ENCODE measurements around the gene PTPN20.

The PTPN20 gene

GRCh38 chr10:47034441-47035051 lies 123.3 kb downstream of the PTPN20 start:
- TF ChIP-seq CTCF (IDR thresholded peaks at IDR 0.05; ENCODE audit: extremely low read depth, insufficient read depth, missing control alignments), result no peak
- no peak for DNase-seq (ENCODE audit: low spot score)
- in situ Hi-C loops (cut with MboI; ENCODE audit: low pct_unique_long_range_greater_than_20kb, low sequenced_read_pairs, unreplicated experiment), result no loop called here

GRCh38 chr10:47035171-47035818 lies 124.1 kb downstream of the PTPN20 start:
- TF ChIP-seq CTCF (IDR thresholded peaks at IDR 0.05; ENCODE audit: extremely low read depth, insufficient read depth, missing control alignments), result no peak
- in situ Hi-C loops (cut with MboI; ENCODE audit: low pct_unique_long_range_greater_than_20kb, low sequenced_read_pairs, unreplicated experiment), result no loop called here
- no peak for DNase-seq (ENCODE audit: low spot score)

- in situ Hi-C loops (cut with MboI; ENCODE audit: low pct_unique_long_range_greater_than_20kb, low sequenced_read_pairs, unreplicated experiment), result no loop called here
- no peak for TF ChIP-seq CTCF (IDR thresholded peaks at IDR 0.05; ENCODE audit: extremely low read depth, insufficient read depth, missing control alignments)
- DNase-seq (ENCODE audit: low spot score), result no peak
These were observed 124.7 kb downstream of the PTPN20 start for GRCh38 chr10:47035819-47036337.

- TF ChIP-seq CTCF (IDR thresholded peaks at IDR 0.05; ENCODE audit: extremely low read depth, insufficient read depth, missing control alignments), result no peak
- DNase-seq (ENCODE audit: low spot score), result no peak
- in situ Hi-C loops (cut with MboI; ENCODE audit: low pct_unique_long_range_greater_than_20kb, low sequenced_read_pairs, unreplicated experiment), result no loop called here
These were observed 125.5 kb downstream of the PTPN20 start for GRCh38 chr10:47036771-47037170.

GRCh38 chr10:47037654-47038425 lies 126.6 kb downstream of the PTPN20 start:
- in situ Hi-C loops (cut with MboI; ENCODE audit: low pct_unique_long_range_greater_than_20kb, low sequenced_read_pairs, unreplicated experiment), result no loop called here
- TF ChIP-seq CTCF (IDR thresholded peaks at IDR 0.05; ENCODE audit: extremely low read depth, insufficient read depth, missing control alignments), result no peak
- no peak for DNase-seq (ENCODE audit: low spot score)

- no peak for TF ChIP-seq CTCF (IDR thresholded peaks at IDR 0.05; ENCODE audit: extremely low read depth, insufficient read depth, missing control alignments)
- in situ Hi-C loops (cut with MboI; ENCODE audit: low pct_unique_long_range_greater_than_20kb, low sequenced_read_pairs, unreplicated experiment), result no loop called here
- DNase-seq (ENCODE audit: low spot score), result no peak
These were observed 127.8 kb downstream of the PTPN20 start for GRCh38 chr10:47038881-47039561.
